GM12872 (cell line): ENCODE results near the gene BCL11A.

ENCODE experiments used
- CTCF ChIP-seq: IDR thresholded peaks from 3 replicates; pipeline ENCODE4 v1.5.1; 2011; ENCODE audit warnings: low read depth, mild to moderate bottlenecking, low read length, moderate library complexity; ENCODE audit not compliant: insufficient read depth

The BCL11A gene

GRCh38 chr2:60453301-60453700 is 100.2 kb downstream of the BCL11A start:
- TF ChIP-seq CTCF, result no peak

GRCh38 chr2:60450488-60450887 is 103.0 kb downstream of the BCL11A start:
- no peak for TF ChIP-seq CTCF

GRCh38 chr2:60447943-60448342 is 105.5 kb downstream of the BCL11A start:
- no peak for TF ChIP-seq CTCF

- no peak for TF ChIP-seq CTCF
Observed at GRCh38 chr2:60446413-60447267, 106.8 kb downstream of the BCL11A start.

GRCh38 chr2:60445684-60446179 is 107.7 kb downstream of the BCL11A start:
- no peak for TF ChIP-seq CTCF

GRCh38 chr2:60442608-60443007 is 110.8 kb downstream of the BCL11A start:
- TF ChIP-seq CTCF, result no peak

- TF ChIP-seq CTCF, result no peak
Observed at GRCh38 chr2:60441800-60442199, 111.7 kb downstream of the BCL11A start.
